A204.1 (cell line): ENCODE measurements around the gene PSMG1.
A peak's percentile ranks its signal among the peaks of the same experiment; 100 is the strongest.
"Not testable (repeated sequence)": the region's sequence is repeated elsewhere in the genome, so short reads cannot be mapped to it uniquely, and the experiment has no call there.

Experiments used
- FAIRE-seq: peaks from 2 replicates; lab custom pipeline; 2012; peaks lifted over from hg19 to GRCh38; lab: Jason Lieb, UNC

The PSMG1 gene

DNA sequence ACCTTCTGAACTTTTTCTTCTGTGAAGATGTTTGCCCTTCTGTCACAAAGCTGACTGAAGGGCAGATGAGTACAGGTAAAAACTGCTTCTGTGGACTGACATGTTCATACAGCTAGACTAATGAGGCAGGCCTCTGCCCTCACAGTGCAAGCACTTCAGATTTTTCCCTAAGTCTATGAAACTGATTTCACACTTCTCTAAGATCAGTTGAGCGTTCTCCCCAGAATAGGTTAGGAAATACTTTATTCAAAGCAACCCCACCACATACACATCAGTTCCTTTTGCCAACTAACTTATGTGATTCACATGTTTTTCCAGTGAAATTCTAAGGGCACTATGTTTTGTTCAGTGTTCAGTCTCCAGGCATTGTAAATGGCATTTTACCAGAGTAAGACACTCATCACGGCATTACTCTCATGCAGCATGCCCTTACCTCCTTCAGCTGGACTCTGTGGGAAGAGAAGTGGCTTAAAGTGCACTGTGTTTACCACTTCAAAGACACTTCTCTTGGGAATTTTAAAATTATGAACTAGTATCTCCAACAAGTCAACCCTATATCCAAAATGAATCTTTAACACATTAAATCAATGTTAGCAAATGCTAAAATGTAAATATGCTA, 5.4 kb upstream of the PSMG1 start:
- no peak for FAIRE-seq

DNA sequence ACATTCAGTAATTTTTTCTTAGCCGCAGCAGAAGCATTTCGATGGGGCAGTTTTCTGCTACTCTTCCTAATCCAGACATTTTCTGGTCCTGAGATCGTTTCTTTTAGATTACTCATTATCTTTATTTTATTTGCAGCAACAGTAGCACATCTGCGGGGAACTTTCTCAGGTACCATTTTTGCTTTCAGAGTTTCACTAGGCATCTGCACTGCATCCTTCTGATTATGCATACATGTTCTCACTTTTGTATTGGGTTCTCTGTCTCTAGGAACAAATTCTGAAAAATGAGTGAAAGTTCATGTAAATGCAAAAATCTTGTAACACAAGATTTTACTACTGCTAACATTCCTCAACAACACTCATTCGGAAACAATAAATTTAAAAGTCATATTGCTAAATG, 3.9 kb upstream of the PSMG1 start:
- no peak for FAIRE-seq

DNA sequence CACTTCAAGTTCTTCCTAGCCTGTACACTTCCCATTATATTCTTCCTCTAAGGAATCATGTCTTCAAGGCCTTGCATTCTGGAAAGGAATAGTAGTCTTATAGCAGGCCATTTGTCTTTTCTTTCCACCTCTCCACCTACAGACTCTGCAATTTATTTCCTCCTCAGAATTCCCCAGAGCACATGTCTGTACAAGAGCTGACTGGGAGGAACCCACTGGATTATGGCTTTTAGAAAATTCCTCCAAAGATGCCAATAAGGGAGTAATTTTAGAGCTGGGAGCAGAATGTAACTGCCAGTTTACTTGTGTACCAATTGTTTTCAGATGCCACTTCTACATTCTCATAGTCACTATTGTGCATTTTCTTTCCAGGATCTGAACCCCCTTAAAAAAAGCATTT, 3.4 kb upstream of the PSMG1 start:
- no peak for FAIRE-seq

DNA sequence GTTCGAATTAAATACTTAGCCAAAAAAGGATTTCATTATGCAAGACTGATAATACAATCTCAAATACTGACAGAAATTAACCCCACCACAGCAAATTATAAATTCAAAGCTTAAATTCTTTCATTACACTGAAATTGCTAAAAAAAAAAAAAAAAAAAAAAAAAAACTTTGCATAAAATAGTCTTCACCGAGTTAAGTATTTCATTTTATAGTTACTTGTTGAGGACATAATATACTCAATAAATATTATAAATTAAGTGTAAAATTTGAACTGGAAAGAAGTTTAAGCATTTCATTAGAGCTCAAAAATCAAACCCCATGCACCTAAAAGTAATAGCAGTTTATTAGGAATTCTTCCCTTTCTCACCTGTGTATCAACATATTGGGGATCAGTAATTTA, 1.9 kb upstream of the PSMG1 start:
- peak; percentile 55 for FAIRE-seq

DNA sequence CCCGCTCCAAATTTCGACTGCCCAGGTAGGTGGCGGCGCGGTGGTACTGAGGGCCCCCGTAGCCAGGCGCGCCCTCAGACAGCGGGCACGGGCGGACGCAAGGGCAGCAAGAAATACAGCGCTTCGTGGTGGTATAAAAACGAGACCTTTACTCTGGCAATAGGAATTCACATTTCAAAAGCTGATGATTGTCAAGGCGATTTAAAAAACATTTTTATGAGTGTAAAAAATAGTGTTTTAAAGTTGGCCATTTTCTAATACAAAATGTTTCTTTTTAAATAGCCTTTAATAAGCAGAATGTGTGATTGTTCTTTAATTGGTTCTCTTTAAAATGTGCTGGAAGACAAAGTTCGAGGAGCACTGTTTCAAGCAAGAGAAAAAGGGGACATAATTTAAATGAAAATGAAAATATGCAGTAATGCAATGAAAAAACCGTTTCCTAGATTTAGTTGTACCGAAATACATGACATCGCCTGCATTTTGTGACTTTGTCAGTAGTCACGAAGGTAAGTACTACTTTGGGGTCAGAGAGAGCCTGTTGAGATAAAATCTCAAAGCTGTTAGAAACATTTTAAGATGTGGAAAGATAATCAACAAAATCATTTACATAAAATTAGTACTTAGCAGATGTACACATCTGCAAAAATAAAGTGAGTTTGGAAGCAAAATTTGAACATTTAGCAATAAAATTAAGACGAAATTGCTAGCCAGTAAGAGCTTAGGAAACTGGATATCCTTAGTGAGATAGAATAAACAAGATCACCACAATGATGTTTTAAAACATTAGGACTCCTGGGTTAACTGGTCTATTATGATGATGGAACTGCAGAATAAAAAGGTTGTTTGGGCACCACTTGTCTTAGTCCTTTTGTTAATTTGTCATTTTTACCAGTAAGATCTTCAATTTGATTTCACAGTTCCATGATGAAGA, 1.1 kb upstream of the PSMG1 start:
- no peak for FAIRE-seq

DNA sequence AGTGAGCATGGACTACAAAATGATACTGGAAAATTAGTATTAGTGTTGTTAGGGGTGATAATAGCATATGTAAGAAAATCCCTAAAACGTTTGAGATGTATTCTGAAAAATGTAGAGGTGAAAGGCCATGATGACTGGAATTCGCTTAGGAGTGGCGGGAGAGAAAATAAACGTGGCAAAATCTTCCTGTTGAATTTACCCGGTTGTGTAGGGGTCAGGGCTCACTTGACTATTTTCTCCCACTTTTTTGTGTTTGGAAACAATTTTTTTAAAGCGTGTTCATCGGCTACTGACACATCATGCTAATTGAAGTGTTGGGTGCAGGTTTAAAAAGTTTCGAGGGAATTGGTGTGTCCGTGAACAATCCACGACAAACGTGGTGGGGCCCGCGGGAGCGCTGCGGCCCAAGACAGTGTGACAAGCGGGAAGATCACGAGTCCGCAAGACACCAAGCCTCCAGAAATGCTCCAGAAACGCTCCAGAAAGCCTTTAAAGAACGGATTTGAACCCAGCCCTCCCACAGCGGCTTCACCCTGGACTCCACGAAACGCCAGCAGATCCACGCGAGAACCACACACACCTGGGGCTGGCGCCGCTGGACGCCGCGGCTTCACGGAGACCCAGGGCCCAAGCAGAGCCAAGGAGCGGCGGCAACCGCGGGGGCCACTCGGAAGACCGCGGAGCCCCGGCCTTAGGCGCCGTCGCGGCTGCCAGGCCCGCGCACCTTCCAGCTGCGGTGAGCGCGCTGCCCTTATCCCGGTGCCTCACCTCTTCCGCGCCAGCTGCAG, 573 bp downstream of the PSMG1 start:
- FAIRE-seq: no peak

DNA sequence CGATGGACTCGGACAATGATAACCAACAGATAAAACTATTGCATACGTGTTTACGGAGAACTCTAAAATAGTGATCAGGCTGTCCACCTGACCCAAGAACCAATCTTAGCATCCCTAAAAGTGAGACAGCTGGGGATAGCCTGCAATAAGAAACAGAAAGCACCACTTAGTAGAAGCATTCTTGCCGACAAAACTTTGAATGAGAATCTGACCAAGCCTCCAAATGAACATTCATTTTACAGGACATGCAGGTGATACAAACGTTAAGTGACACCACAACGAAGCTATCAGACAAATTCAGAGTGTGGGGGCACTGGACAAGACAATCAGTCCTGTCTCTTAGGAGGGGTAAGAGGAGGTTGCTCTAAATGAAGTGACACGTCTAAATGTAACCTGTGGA, 1.2 kb downstream of the PSMG1 start:
- FAIRE-seq: no peak

DNA sequence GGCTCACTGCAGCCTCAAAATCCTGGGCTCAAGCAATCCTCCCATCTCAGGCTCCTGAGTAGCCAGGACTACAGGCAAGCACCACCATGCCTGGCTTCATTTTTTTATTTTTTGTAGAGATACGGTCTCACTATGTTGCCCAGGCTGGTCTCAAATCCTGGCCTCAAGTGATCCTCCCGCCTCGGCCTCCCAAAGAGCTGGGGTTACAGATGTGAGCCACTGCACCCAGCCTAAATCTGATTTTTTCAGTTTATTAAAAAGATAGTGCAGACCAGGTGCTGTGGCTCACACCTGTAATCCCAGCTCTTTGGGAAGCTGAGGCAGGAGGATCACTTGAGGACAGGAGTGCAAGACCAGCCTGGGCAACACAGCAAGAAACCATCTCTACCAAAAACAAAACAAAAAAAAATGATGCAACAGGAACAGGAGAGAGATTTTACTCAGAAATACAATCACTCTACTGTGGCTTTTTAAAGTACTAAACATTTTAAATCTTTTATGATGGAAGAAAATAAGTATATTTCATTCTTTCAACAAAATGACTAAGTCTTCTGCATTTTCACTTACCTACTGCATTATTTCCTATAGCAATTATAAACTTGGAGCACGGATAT, 1.9 kb downstream of the PSMG1 start:
- no peak for FAIRE-seq

DNA sequence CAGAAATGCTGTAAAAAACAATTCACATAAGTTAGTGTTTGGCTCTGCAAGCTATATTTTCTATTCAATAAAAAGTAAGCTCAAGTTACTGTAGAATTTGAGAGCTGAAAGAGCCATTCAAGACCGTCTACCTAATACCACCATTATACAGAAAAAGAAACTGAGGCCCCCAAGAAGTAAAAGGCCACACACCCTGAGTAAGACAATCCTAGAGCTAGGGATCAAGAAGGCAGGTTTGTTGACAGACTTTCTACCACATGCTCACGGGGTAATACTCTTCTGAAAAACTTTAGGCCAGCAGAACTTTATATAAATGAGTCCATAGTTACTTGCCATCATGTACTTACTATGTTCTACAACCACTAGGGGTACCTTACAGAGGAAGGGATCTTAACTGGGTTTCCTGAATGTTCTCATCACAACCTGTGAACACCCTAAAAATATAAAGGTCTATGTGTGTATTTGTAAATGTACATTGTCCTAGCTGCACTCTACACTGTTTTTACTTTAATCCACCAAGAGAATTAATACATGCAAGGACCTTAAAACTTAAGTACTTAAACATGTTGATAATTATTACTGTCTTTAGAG, 2.7 kb downstream of the PSMG1 start:
- FAIRE-seq: no peak

DNA sequence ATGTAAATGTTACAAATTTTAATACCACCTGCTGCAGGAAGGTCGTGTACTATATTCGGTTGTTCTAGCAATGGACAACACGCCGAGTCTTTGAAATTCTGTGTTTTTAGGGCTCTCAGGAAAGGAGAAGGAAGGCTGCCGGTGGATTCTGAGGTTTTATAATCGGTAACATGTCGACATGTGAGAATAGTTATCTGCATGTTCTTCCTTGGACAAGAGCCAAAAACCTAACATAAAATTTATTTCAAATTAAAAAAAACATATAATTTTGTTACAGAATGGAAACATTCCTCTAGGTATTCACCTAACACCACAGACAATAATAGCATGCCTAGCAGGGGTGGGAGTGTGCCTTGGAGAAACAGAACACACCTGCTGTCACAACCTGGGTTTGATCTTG, 4.8 kb downstream of the PSMG1 start:
- no peak for FAIRE-seq

DNA sequence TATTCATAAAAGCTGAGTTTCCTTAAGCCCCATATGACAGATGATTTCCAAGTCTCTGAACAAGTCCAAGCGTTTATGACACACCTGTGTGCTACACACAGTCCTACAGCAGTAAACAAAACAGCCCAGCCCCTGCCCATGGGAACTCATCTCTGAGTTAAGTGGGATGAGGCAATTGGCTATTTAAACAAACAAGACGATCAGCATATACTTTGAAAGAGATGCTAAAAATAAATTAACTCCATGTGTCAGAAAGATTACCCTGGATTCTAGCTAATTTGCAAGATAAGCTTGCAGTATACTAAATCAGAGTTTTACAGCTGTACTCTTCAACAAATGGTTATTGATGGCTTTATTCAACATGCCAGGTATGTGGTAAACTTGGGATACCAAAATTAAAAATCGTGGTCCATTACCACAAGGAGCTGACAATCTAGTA, 7.0 kb downstream of the PSMG1 start:
- no peak for FAIRE-seq

DNA sequence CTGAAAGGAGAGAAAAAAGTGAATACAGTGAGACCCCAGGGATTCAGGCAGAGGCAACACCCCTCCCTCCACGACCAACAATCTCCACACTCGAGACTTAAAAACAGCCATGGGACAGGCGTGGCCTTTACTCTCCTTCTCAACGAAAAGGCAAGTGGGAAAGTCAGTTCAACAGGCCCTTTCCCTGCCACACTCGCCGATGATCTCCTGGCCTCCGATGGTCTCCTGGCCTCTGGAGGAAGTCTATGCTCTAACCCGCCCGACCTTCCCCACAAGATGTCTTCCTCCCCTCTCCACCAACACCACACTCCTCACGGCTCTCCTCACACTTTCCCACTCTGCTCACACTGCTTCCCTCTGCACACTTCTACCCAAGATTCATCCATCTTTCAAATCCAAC, 7.6 kb downstream of the PSMG1 start:
- FAIRE-seq: no peak

DNA sequence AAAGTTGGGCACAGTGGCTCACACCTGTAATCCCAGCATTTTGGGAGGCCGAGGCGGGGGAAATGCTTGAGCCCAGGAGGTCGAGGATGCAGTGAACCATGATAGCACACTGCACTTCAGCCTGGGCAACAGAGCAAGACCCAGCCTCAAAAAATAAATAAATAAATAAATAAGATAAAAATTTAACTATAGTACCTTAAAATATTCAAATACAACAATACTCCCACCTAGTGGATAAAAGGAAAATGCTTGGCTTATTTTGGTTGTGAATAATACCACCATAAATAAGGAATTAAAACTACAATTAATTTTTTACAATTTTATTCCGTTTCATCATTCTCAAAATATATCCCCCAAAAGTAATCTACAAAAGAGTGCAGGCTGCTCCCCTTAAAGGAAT, 8.1 kb downstream of the PSMG1 start:
- peak; percentile 83 for FAIRE-seq

DNA sequence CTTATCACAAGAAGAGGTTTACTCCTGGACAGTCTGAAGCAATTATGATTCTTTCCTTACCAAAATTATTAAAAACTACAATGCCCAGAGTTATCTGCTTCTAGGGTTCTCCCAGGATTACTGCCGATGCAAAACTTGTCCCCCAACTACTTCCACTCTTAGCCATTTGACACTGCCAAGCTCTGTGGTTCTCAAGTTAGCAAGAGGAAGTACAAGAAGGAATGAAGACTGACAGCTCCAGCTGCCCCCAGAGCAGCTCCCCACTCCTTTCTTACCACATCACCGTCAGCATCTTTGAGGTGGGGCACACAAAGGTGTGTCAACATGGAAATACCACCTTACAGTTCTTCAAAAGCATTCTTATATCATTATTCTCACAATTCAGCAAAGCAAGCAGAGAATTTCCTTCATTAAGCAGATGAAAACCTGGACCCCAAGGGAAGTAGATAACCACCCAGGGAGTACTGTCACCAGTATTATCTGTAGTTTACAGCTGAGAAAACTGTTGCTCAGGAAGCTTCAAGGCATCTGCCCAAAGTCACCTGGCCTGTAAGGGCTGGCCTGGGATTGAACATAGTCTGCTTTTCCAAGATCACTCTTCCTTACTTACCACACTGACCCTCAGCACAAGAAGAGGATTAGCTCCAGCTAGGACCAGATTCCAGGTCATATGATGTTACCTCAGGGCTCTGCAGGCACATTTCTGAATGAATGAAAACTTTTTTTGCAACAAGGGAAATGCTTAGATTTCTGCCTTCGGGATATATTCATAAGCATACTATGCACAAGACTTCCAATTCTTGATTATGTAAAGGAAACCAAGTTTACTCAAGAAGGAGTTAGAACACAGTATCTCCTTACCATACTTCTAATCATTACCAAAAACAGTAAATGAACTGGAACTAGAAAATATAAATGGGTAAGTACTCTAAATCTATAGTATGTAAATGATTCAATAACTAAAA, 9.3 kb downstream of the PSMG1 start:
- no peak for FAIRE-seq

DNA sequence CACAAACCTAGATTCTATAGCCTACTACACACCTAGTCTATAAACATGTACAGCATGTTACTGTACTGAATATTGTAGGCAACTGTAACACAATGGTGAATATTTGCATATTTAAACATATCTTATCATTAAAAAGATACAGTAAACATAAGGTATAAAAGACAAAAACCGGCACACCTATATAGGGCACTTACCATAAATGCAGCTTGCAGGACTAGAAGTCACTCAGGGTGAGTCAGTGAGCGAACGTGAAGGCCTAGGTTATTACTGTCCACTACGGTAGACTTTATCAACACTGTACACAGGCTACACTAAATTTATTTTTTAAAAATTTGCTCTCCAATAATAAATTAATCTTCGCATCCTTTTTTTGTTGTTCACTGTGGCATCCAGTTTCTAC, 13.3 kb downstream of the PSMG1 start:
- FAIRE-seq: no peak

DNA sequence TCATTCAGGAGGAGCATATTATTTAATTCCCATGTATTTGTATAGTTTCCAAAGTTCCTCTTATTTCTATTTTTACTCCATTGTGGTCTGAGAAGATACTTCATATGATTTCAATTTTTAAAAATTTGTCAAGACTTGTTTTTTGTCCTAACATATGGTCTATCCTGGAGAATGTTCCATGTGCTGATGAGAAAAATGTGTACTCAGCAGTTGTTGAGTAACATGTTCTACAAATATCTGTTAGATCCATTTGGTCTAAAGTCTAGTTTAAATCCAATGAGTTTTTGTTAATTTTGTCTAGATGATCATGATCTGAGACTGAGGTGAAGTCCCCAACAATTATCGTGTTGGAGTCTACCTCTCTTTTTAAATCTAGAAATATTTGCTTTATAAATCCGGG, 14.5 kb downstream of the PSMG1 start:
- no peak for FAIRE-seq

DNA sequence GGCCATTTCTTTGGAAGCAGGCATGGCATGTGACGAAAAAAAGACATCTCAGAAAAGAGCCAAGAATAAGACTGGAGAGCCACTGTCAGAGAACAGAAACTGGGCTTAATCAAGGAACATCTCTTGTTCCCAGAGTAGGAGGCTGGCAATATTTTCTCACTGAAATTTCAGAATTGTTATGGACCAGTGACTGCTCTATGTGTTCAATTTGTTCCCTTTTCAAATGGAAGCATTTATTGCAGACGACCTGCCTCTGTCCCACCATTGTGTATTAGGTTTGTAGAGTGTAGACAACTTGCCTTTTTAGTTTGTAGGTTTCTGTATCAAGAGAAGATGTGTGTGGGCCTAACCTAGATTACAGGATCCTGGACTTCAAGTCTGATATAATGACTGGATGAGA, 18.7 kb downstream of the PSMG1 start:
- FAIRE-seq: no peak

DNA sequence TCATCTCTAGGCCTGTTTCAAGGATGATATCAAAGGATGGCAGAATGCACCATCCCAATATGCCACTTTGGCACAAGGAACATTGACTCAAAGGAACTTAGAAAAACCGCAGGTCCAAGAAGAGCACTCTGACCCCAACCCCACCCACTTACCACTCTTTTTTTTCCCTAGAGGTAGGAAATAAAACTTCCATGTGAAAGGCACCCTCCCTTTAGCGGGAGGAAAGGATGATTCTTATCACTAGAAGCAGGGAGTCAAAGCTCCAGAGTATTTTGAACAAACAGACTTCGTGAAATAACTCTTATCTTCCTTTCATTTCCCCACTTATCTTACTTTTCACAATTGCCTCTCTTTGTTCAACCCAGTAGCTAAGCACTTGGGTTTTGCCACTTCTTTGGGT, 22.2 kb downstream of the PSMG1 start:
- FAIRE-seq: no peak

DNA sequence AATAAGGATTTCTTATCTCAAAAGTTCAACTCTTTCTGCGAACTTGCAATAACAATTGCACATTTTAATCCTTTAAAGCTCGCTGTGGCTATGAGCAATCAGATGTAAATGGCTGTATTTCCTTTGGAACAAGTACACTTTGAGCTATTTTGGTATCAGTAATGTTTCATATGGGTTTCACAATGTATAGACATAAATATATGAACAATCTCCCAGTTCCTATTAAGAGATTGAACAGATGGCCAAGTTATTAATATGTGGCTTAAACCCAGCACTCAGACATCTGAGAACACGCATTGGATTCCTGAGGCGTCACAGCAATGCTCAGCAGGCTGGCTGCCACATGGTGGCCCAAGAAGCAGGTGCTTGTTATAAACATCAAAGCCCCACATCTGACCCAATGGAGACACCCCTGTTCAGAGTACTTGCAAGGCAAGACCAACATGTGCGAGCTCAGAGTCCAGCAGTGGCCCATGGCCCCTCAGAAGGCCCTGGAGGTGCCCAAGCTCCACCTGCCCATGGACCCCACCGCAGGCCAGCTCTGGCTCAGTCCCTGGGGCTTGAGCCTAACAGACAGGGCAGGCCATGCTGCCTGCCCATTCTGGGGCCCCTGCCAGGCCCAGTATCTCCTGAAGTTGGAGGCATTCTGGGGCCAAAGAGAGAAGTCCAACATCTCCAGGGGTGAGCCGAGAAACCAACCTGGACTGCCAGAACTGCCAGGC, 23.7 kb downstream of the PSMG1 start:
- no peak for FAIRE-seq

DNA sequence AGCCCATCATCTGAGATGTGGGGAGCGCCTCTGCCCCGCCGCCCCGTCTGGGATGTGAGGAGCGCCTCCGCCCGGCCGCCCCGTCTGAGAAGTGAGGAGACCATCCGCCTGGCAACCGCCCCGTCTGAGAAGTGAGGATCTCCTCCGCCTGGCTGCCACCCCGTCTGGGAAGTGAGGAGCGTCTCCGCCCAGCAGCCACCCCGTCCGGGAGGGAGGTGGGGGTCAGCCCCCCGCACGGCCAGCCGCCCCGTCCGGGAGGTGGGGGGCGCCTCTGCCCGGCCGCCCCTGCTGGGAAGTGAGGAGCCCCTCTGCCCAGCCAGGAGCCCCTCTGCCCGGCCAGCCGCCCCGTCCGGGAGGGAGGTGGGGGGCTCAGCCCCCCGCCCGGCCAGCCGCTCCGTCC, 26.0 kb downstream of the PSMG1 start:
- FAIRE-seq: not testable (repeated sequence)
